Eye (tissue), 1 donor: ENCODE results near the gene GULP1.
A peak's percentile ranks its signal among the peaks of the same experiment; 100 is the strongest.
"Not testable (repeated sequence)": the region's sequence is repeated elsewhere in the genome, so short reads cannot be mapped to it uniquely, and the experiment has no call there.

Experiments
- DNase-seq: peaks from one replicate; pipeline ENCODE4 v3.0.0-alpha.2; 2015

The GULP1 gene

DNA sequence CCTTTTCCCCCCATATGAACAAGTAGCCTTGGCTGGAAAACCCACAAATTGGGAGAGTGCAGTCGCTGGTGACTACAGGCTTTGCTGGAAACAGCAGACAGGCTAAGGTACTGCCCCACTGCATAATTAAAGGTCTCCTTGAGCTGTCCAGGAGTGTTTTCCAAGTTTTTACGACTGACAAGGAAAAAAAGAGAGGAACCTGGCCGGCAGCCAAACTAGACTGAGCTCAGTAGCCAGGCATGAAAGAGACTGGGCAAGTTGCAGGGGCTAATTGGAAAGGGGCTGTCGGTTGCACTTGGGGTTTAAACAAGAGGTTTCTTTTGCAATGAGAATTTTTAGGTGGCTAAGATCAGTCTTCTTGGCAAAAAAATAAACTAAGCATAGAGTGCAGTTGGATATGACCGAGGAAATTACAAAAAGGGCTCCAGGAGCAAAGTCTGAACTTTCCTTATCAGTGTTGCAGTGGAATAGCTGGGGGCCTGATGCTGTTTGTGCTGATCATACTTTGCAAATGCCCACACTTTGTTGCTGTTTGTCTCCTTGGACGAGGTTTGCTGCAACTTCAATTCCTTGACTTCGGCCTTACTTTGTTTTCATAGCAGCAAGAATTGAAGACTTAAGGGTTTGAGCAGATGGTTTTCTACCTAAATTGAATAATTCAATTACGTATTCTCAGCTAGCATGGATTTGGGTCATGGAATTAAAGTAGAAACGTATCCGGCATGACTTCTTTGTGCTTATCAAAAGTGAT lies 2.1 kb downstream of the GULP1 start:
- peak; percentile 89 for DNase-seq

DNA sequence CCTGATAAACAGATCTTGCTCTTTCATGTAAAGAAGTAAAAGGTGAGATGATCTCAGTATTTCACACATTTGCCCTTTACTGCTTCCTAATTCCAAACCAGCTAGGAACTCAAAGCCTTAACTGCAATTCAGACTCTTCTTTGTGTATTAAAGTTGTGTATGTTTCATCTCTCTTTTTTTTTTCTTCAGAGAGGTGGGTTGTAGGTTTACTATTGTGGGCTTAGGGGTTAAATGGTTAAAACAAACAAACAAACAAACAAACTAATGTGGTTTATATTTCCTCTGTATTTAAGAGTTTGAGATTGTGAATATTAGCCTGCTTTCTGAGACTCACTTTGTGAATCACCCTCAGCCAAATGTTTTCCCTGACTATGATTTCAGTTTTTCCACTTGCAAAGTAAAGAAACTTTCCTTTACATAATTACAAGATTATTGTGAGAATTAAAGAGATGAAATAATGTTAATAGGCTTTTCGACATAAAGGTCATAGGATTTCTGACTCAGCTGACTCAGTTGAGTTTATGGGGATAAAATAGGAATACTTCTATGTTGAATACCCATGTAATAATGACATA lies 2.8 kb downstream of the GULP1 start:
- DNase-seq, result peak; percentile 72

DNA sequence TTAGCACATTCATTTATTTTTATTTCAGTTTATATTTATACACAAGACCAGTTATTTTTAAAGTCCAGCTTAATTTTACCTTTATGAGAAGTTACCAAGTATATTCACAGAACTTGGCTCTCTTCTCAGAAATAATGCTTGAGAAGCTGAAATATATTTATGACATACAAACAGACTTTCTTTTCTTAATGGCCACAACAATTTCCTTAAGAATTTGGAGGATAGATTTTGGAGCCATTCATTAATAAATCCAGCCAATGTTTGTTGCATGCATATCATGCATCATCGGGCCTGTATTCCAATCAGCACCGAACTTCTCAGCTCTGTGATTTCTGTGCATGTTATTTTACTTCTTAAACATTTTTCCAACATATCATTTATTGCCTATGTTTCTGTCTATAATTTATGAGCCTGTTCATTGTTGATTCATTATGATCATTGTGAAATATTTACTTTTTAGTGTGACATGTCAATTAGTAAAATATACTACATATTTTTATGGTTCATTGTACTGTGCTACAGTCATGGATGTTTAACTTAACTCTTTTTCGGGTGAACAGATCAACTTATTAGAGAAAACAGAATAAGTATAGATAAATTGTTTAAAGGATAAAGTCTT lies 3.5 kb downstream of the GULP1 start:
- peak; percentile 30 for DNase-seq

DNA sequence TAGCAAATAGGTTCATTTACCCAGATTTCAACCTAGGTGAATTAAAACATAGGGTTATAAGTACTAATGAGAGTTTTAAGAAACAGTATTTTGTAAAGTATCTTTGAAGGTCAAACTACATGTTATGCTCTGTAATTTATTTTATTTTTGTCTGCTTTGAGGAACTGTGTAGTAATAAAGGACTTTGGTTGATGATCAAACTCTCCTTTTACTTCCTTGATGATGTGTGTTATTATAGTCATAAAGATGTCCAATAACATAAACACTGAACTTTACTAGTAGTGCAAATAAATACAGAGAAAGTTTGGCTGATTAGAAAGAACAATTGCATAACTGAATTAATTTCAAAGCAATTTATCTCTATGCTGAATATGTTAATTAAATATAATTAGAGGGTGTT lies 6.3 kb downstream of the GULP1 start:
- DNase-seq, result no peak

DNA sequence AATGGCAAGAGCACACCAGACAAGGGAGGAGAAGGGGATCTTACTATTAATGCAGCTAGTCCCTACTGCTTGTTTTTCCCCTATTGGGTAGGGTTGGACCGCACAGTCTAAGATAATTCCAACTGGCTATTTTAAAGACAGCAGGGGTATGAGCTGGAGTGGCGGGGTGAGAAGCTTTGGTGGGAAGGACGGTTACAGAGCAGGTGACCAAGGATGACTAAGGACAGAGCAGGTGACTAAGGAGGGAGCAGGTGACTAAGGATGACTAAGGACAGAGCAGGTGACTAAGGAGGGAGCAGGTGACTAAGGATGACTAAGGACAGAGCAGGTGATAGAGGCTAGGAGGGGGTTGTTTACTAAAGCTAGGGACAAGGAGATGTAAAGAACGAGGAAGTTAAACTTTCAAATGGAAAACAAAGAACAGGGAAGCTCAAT lies 7.3 kb downstream of the GULP1 start:
- not testable (repeated sequence) for DNase-seq

DNA sequence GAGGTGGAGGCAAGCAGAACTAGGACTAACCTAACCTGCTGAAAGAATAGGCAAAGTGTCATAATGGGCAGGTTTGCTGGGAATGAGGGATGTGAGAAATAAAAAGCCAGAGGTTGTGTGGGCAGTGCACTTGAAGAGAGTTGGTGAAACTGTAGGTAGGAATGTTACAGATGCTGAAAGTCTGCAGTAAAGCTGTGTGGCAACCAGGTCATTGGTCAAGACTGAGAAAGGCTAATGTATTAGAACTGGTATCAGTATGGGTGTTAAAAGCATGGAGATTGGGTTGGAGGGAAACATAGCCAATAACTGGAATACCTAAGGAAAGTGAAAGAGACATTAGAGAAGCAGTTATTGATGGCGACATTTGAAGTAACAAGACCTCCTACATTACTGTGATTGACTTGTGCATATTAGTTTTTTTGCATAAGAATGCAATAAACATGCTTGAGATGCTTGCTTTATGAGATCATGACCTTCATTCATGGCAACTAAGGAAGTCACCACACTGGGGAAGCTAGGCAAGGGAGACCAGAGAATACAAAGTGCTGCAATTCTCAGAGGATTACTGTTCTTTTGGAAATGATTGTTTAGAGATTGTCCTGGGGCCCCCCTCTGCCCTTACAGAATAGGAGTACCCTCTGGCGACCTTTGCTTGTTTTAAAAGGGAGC lies 11.8 kb downstream of the GULP1 start:
- DNase-seq, result peak; percentile 45

DNA sequence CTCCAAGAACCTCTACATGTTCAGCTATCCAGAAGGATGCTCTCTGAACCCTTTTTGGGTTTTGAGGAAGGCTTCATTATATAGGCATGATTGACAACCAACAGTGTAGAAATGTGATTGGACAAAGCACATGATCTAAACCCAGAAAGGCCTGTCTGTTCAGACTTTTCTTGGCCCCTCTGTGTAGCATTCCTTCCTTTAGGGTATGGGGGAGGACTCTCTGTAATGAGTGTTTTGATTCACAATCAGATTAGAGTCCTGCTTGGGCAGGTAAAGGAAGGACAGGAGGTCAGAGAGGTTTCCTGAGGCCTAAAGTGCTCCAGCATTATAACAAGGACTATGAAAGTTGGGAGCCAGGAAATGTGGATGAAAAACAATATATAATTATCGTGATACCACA lies 13.6 kb downstream of the GULP1 start:
- no peak for DNase-seq

DNA sequence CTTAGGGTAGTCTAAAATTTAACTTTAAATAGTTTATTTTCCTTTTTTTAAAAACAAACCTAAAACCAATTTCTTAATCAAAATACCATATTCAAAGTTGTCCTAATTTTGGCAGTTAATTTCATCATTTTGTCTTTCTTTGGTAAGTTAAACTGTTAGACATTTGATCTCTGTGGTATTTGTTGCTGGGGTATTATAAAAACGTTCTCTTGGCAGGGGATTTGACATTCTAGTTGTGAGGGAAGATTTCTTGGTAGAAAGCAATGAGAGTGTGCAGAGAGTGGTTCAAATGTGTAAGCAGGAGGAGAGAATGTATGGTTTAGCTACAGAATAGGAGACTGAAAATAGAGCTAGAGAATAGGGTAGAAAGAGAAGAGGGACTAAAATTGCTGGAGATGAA lies 14.6 kb downstream of the GULP1 start:
- no peak for DNase-seq

DNA sequence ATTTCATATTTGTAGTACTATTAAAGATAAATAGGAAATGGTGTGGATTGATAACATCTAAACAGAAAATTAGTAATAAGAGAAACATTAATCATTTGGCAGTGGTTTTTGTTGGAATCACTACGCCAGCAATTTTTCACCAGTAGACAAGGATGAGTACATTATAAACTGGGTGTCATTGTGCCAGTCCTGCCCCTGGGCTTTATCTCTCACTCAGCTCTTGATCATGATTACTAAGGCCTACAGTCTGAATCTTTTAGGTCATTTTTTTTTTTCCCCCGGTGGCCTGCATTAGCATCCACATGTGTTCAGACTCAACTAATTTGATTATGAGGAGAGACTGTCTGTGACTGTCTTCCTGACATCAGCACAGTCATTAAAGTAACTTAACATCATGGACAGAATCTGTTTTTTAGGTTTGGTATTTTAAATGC lies 16.2 kb downstream of the GULP1 start:
- DNase-seq, result no peak

DNA sequence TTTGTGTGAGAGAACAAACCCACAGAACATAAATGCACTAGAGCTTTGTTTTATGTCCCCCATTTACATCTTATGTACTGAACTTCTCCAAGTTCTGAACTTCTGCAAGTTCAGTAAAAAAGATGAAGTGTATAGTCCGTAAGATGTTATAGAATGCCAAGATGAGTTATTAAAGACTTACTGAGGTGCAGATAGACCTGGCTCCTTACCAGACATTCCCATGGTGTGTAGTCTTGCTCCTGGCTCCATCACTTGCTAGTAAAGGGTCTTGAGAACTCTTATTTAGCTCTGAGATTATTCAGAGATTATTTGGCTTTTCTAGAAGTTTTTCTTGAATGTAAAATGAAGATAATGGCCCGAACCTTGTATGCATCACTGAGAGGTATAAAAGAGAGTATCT lies 16.8 kb downstream of the GULP1 start:
- no peak for DNase-seq

DNA sequence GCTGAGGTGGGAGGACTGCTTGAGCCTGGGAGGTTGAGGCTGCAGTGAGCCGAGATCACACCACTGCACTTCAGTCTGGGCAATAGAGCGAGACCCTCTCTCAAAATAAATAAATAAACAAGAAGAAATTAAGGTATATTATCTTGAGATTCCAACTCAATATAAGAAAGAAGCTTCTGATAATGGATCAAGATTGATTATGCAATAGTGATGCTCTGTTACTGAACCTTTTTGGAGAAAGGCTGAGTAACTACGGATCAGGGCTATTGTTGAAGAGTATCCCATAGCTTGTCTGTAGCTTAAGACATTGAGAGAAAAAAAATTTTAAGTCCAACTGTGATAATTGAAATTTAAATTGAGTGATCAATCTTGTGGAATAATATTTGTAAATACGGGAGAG lies 17.7 kb downstream of the GULP1 start:
- no peak for DNase-seq

DNA sequence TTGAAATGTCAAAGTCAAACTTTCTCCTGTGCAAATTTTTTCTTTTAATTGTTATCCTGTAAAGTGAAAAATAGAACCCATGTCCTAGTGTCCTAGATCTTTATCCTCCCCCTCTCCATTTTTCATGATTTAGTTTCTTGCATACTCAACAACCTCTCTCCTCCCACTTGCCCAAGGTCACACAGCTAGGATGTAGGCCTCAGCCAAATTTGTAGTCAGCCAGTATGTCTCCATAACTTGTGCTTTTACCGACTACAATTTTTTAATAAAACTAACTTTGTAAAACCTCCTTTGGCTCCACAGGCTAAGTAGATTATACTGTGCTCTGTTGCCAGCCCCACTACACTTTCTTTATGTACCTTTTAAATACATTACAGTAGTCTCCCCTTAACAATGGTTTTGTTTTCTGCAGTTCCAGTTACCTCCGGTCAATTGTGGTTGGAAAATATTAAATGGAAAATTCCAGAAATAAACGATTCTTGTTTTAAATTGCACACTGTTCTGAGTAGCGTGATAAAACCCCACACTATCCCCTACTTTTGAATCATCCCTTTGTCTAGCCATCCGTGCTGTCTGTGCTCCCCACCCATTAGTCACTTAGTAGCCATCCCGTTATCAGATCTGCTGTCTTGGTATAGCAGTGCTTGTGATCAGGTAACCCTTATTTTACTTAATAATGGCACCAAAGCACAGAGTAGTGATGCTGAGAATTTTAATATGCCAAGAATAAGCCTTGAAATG lies 22.8 kb downstream of the GULP1 start:
- no peak for DNase-seq

DNA sequence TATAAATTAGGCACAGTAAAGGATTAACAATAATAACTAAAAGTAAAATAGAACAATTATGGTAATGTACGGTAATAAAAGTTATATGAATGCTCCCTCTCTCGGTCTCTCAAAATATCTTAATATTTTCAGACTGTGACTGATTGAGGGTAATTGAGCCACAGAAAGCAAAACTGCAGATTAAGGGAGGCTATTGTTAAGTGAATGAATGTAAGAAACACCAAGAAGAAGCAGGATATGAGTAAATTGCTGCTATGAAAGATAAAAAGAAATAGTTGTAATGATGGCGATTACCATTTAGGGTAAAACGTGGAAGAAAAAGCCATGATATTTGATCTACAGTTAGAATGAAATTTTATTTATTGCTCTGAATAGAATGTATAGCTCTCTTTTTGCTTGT lies 24.1 kb downstream of the GULP1 start:
- DNase-seq, result no peak

DNA sequence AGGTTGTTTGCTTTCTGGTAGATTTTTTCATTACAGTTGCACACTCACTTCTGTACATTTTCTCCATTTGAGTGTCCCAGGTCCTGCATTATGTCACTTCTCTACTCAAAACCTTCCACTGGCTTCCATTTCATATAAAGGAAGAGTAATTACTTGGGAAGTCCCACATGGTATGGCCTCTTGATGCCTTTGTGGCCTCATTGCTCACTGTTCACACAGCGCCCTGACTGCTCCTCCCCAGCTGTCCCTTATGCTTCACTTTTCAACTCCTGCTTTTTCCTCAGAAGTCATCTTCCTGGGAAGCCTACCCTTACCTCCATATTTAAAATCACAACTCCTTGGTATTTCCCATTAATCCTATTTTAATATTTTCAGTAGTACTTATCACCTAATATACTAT lies 24.7 kb downstream of the GULP1 start:
- DNase-seq, result no peak

DNA sequence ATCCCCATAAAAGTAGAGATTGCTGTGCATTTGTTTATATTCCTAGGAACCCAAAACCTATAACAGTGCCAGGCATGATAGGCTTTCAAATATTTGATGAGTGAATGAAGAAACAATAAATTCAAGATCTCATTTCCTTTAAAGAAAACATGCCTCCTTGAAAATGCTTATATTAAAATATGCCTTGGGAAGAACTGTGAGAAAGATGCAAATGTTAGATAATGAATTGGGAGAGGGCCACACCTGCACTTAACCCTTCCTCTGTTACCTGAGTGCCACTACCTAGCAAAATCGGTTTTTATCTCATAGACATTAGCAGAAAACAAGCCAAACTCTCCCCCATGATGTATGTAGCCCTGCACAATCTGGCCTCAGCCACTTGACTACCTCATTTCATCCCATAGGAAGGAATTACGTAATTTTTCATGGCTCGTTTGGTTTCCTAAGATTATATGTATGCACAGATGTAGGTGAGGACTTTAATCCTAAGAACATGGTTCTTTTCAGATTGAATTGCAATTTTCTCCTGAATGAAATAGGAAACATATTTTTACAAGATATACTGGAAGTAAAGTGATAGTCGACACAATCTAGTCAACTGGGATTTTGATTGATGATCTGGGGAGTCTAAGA lies 25.2 kb downstream of the GULP1 start:
- DNase-seq, result no peak

DNA sequence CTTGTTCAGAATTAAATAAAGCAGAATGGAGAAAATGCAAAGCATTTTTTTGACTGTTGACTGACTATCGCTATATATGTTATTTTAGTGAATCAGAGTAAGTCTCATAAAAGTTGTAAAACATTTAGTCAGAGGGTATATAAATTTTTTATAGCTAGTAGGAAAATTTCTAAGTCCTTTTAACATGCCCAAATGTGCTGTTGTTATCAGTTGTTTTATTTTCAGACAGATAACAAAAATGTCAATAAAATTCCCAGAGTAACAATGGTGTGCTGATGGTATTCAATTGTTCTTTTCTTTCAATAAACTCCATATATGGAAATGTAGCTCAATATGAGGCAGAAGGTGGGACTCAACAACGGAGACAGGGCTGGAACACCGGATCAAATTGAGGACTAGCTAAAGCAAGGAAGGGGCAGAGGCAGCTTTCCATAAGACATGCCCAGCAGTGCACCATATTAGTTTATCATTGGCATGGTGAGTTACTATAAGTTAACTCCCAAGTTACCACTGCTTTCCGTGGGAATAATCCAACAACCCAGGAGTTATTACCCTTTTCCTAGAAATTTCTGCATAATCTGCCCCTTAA lies 26.6 kb downstream of the GULP1 start:
- DNase-seq, result no peak

DNA sequence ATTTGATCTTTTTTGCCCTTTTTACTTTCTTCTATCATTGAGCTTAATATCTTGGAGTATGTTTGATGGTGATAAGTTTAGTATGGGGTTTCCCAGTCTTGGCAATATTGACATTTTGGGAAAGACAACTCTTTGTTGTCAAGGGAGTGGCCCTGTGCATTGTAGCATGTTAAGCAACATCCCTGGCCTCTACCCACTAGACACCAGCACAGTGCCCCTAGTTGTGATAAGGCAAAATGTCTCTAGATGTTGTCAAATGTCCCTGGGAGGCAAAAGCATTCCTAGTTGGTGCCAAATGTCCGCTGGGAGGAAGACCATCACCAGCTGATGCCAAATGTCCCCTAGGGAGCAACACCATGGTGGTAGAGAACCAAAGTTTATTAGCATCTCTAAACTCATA lies 28.2 kb downstream of the GULP1 start:
- no peak for DNase-seq

DNA sequence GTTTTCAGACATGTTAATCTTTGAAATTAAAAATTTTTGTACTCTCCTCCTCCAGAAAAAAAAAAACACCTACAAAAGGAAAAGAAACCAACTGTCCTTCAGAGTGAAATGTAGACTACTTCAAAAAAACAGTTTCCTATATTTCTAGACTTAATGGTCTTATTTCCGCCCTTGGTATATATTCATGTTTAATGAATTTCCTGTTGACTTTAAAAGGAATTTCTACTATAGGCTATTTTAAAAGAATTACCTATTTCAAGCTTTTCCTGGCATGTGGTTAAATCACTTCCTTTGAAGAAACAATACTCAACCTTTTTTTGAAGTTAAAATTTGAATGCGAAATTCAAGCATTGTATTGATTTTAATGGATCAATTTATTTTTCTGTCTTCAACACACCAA lies 29.2 kb downstream of the GULP1 start:
- DNase-seq, result no peak

DNA sequence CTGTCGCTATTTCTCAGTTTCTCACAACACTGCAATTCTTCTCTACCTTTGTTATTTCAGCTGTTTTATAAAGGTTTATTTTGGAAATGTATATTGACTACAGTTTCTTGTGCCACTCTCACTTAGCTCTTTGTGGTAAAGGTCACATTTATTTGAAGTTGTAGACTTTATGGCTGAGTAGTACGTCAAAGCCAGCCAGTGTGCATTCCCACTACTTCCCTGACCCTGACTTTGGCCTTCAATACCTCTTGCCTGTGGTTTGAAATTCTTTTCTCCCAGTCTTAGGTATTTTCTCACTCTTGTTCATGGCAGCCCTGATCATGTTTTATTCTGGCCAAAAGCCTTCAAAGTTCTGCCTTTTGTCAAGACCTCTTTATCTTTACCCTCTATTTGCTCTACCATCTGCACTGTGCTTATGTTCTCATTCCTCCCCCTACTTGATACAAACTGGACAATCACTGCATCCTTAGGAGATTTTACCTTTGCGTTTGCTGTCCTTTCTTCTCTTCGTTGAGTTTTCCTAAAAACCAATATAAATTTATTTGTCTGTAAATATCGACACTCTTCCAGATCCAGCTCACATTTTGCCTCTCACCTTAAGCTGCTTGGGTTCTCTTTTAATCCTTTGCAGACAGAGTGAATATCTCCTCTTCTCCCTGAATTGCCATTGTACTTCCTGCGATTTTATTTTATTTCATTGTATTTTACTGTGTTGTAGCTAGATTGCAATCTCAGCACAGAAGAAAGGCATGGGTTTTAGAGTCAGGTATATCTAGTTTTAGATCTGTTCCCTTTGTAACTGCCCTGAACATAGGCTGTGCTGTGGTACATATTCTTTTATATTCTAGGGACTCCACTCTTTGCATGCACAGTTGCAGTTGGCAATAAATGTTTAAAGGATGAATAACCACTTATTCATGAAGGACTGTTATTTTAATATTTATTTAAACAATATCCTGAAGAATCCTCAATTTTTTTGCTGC lies 31.2 kb downstream of the GULP1 start:
- DNase-seq, result no peak

DNA sequence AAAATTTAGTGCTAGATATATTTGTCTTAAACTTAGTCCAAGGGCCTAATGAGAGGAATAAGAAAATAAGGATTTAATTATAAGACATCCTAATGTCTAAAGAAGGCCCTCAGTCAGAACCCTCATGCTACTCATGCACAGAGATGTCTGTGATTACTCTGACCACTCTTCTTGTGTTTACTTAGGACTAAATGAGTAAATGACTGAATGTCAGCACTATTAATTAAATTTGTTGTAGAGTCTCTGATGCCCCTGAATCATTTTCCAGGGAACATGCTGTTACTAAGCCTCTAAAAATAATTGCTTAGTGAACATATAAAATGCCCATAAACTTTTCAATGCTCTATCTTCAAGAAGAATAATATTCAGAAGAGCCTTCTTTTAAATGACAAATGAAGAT lies 32.4 kb downstream of the GULP1 start:
- no peak for DNase-seq

DNA sequence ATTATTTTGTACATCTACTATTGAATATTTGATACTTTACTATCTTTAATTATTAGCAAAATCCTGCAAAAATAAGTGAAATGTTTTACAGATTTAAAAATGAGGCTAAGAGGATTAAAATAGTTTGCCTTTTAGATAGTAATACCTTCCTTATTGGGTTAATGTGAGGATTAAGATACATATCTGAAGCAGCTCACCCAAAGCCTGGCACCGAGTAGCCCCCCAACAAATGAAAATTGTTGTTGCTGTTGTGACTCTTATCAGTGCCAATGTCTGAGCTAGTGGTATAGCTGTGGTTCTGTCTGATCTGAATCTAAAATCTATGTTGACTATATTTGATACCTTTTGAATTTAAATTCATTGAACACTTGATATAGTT lies 34.6 kb downstream of the GULP1 start:
- DNase-seq, result no peak
